Smooth muscle cell (in vitro differentiated cells): Measurements from ENCODE around the gene CDK6. TPM values are rescaled to one million over a fixed set of nuclear protein-coding genes. Genes with fewer than 3 reads are reported as not detected.

ENCODE experiments used
- DNase-seq: peaks from one replicate; lab custom pipeline; 2025; ENCODE audit not compliant: unreplicated experiment; lab: John Stamatoyannopoulos, UW
- H2AFZ ChIP-seq: fragments of 200-600 bp; sonication (generic); 2 replicates; pipeline ENCODE4 v1.6.0; 2016; ENCODE audit warnings: antibody characterized with exemption, low read depth, mild to moderate bottlenecking
- H3F3A ChIP-seq: fragments of 200-600 bp; sonication (generic); 2 replicates; pipeline ENCODE4 v1.6.0; 2017; ENCODE audit warnings: antibody characterized with exemption, low read depth
- H3K27ac ChIP-seq: fragments of 200-600 bp; sonication (generic); 2 replicates; pipeline ENCODE4 v1.5.1; 2016; ENCODE audit warnings: low read depth, mild to moderate bottlenecking
- H3K27me3 ChIP-seq: fragments of 200-600 bp; sonication (generic); 2 replicates; pipeline ENCODE4 v1.6.1; 2016; ENCODE audit warnings: low read depth, mild to moderate bottlenecking
- H3K36me3 ChIP-seq: fragments of 200-600 bp; sonication (generic); 2 replicates; pipeline ENCODE4 v1.5.1; 2016; ENCODE audit warnings: low read depth
- H3K4me1 ChIP-seq: fragments of 200-600 bp; sonication (generic); 2 replicates; pipeline ENCODE4 v1.5.1; 2016; ENCODE audit warnings: low read depth
- H3K4me2 ChIP-seq: fragments of 200-600 bp; sonication (generic); 2 replicates; pipeline ENCODE4 v1.6.0; 2016; ENCODE audit warnings: mild to moderate bottlenecking
- H3K4me3 ChIP-seq: fragments of 200-600 bp; sonication (generic); 2 replicates; pipeline ENCODE4 v1.5.1; 2016; ENCODE audit warnings: mild to moderate bottlenecking
- H3K79me2 ChIP-seq: fragments of 200-600 bp; sonication (generic); 2 replicates; pipeline ENCODE4 v1.6.0; 2016; ENCODE audit warnings: low read depth, mild to moderate bottlenecking
- H3K9ac ChIP-seq: fragments of 200-600 bp; sonication (generic); 2 replicates; pipeline ENCODE4 v1.6.0; 2016; ENCODE audit warnings: low read depth
- H3K9me3 ChIP-seq: fragments of 200-600 bp; sonication (generic); replicated peaks from 2 replicates; pipeline ENCODE4 v1.5.1; 2016; ENCODE audit warnings: low read depth
- H4K20me1 ChIP-seq: fragments of 200-600 bp; sonication (generic); 2 replicates; pipeline ENCODE4 v1.6.0; 2016; ENCODE audit warnings: low read depth
- CTCF ChIP-seq: fragments of 200-600 bp; sonication (generic); IDR thresholded peaks from 2 replicates; pipeline ENCODE4 v1.5.1; 2017; ENCODE audit warnings: borderline replicate concordance, mild to moderate bottlenecking, antibody characterized with exemption; ENCODE audit not compliant: insufficient read depth, poor library complexity, severe bottlenecking
- WGBS: methylation state at CpG from one replicate; pipeline ENCODE4 v1.1.7; 2016; ENCODE audit warnings: low lambda C conversion rate; 5-methylcytosine and 5-hydroxymethylcytosine counted together
- polyA plus RNA-seq: library from polyadenylated mRNA; unstranded; fragments of >200 nt; fragmentation: Nextera tagmentation; extraction: Ambion mirVana; gene quantifications from 2 replicates; pipeline ENCODE4 v1.2.1, GENCODE V29; 2016
- total RNA-seq: library from RNA; depleted of rRNA; stranded (reverse); fragments of >200 nt; gene quantifications from 2 replicates; pipeline ENCODE4 v1.2.3, GENCODE V29; 2014

CDK6 gene
- total and polyA plus RNA-seq, 2 experiments from 2014 or later, result 34.2 to 99.2 TPM

- Histone ChIP-seq H3F3A (peaks cover 18% of the 10 kb centered on the region), H3K9ac (no peak overlapping the region), H3K4me3 (no peak overlapping the region), H3K27ac (peak overlapping the region; percentile 46), H3K4me1 (peaks cover 16% of the 10 kb centered on the region), H4K20me1 (peaks cover 5% of the 10 kb centered on the region), H3K27me3 (no peaks in the 10 kb centered on the region), H3K79me2 (peaks cover 45% of the 10 kb centered on the region), H3K36me3 (peaks cover 7% of the 10 kb centered on the region), H3K9me3 (no peaks in the 10 kb centered on the region), H2AFZ (no peak overlapping the region), H3K4me2 (no peak overlapping the region)
- TF ChIP-seq CTCF, result peak; percentile 56
- WGBS, result 16% methylated on average over 2 of the region's 2 CpGs
- no peak for DNase-seq
These were observed 144.8 kb downstream of the CDK6 start for GRCh38 chr7:92691578-92691977.

GRCh38 chr7:92685136-92686042 lies 151.0 kb downstream of the CDK6 start:
- Histone ChIP-seq H3K36me3 (peaks cover 6% of the 10 kb centered on the region), H3K79me2 (peaks cover 34% of the 10 kb centered on the region)
- 90% methylated on average over 6 of the region's 6 CpGs for WGBS

GRCh38 chr7:92684274-92684673 lies 152.1 kb downstream of the CDK6 start:
- WGBS, result 80% methylated on average over 1 of the region's 1 CpG
- no peak overlapping the region for H3K9ac ChIP-seq

More at GRCh38 chr7:92685136-92686042, 151.0 kb downstream of the CDK6 start:
- Histone ChIP-seq H3K4me3 (no peak overlapping the region), H3F3A (peaks cover 6% of the 10 kb centered on the region), H3K27ac (no peak overlapping the region), H4K20me1 (peaks cover 51% of the 10 kb centered on the region), H2AFZ (no peak overlapping the region), H3K4me2 (no peak overlapping the region), H3K27me3 (no peaks in the 10 kb centered on the region), H3K4me1 (peaks cover 20% of the 10 kb centered on the region), H3K9ac (no peak overlapping the region), H3K9me3 (no peaks in the 10 kb centered on the region)
- no peak for DNase-seq
- TF ChIP-seq CTCF, result no peak

More at GRCh38 chr7:92684274-92684673, 152.1 kb downstream of the CDK6 start:
- Histone ChIP-seq H3K79me2 (peaks cover 40% of the 10 kb centered on the region), H3K4me2 (no peak overlapping the region), H3K9me3 (no peaks in the 10 kb centered on the region), H3K27me3 (no peaks in the 10 kb centered on the region), H2AFZ (no peak overlapping the region), H3K4me1 (peaks cover 20% of the 10 kb centered on the region), H3K36me3 (no peaks in the 10 kb centered on the region), H3K27ac (peak overlapping the region; percentile 52), H3K4me3 (no peak overlapping the region), H3F3A (peaks cover 6% of the 10 kb centered on the region), H4K20me1 (peaks cover 51% of the 10 kb centered on the region)
- no peak for DNase-seq
- no peak for TF ChIP-seq CTCF
